Measurements from ENCODE around the gene ARHGEF7.

ARHGEF7 gene

DNA sequence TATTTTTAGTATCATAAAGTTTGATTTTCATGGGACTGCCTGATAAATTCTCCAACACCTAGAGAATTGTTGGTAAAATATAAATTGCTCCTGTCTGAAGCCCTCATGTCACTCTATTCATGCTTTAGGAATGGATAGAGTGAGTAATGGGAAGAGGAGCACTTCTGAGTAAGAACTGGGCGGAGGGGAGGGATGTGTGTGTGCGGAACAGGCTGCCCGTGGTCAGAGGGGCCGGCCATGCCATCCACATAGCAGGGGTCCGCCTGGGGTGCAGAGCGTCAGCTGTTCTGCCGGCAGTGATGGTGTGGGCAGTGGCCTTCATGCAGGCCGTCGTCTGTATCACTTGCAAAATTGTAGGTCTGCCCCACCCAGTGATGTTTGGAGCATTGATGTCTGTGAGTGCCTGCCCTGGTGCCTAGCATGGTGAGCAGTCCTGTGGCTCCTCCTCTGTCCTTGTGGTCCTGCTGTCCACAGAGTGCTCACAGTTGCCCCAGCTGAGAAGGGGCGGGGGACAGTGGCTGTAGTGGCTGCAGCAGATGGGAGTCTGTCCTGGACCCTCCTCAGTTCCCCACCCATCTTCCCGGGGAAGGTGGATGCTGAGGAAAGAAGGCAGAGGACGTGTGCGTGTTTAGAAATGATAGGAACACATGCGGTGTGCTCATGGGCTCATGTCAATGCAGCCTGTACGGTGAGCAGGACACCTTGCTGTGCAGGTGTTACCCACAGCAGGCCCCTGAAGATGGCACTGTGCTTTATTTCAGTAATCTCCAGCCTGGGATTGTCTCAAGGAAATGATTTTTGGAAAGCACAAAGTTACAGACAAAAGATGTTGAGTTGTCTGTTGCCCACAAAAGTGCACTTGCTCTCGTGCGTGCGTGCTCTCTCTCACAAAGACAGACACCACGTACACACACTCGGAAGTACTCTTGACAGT, 155.9 kb downstream of the ARHGEF7 start:
- TF ChIP-seq TAF1 (IDR thresholded peaks at IDR 0.05; ENCODE audit: borderline replicate concordance, low read depth, low read length) (no peak), POLR2A (IDR thresholded peaks at IDR 0.05; ENCODE audit: low read depth, low read length) (no peak), POLR2AphosphoS5 (IDR thresholded peaks at IDR 0.05; ENCODE audit: low read depth, low read length) (no peak)
- no peak for FAIRE-seq
- DNase-seq (ENCODE audit: insufficient read length) = no peak

GRCh38 chr13:111272117-111272516, 157.0 kb downstream of the ARHGEF7 start:
- DNase-seq (ENCODE audit: insufficient read length) (no peak), FAIRE-seq (no peak)
- TF ChIP-seq TAF1 (IDR thresholded peaks at IDR 0.05; ENCODE audit: borderline replicate concordance, low read depth, low read length) = no peak

DNA sequence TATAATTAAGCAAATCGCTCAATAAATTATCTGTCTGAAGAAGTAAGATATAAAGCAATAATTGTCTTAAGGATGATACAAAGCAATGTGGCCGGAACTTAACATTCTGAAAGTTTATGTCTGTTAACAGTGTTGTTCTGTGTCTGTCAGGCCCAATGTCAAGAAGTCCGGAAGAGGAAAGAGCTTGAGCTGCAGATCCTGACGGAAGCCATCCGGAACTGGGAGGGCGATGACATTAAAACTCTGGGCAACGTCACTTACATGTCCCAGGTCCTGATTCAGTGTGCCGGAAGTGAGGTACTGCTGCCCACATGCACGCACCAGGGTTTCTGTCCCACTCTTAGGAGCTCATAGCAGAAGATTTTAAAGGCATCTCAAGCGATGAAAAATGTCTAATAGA, 160.3 kb downstream of the ARHGEF7 start:
- no peak for DNase-seq (ENCODE audit: insufficient read length)
- TF ChIP-seq POLR2AphosphoS5 (IDR thresholded peaks at IDR 0.05; ENCODE audit: low read depth, low read length) = no peak
- no peak for TF ChIP-seq TAF1 (IDR thresholded peaks at IDR 0.05; ENCODE audit: borderline replicate concordance, low read depth, low read length)
- no peak for TF ChIP-seq POLR2A (IDR thresholded peaks at IDR 0.05; ENCODE audit: low read depth, low read length)
- FAIRE-seq = no peak

DNA sequence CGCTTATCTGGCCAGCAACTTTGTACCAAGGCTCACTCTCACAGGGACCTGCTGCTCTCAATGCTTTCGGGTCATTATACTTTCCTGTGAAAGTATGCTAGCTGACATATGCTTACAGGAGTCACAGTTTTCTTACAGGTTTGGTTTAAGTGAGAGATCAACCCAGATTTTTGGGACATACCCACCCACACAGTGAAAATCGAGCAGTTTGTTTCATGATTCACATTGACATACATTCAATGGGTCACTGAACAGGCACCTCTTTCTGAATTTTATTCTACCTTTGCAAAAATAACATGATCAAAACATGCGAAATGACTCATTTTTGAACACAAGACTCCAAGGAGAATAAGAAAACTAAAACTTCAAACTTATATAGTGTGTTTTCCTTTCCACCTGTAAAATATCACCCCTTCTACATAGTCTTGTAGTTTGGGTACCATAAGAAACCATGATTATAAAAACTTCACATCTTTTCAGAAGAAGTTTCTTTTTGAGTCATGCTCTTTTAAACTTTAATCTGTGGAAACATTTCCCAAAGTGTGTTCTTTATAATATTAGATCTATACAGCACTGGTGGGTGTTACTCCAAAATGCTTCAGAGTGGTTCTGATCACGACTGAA, 161.0 kb downstream of the ARHGEF7 start:
- TF ChIP-seq POLR2AphosphoS5 (IDR thresholded peaks at IDR 0.05; ENCODE audit: low read depth, low read length) (no peak), TAF1 (IDR thresholded peaks at IDR 0.05; ENCODE audit: borderline replicate concordance, low read depth, low read length) (no peak), POLR2A (IDR thresholded peaks at IDR 0.05; ENCODE audit: low read depth, low read length) (no peak)
- DNase-seq (ENCODE audit: insufficient read length) = no peak
- FAIRE-seq = peak; percentile 81

DNA sequence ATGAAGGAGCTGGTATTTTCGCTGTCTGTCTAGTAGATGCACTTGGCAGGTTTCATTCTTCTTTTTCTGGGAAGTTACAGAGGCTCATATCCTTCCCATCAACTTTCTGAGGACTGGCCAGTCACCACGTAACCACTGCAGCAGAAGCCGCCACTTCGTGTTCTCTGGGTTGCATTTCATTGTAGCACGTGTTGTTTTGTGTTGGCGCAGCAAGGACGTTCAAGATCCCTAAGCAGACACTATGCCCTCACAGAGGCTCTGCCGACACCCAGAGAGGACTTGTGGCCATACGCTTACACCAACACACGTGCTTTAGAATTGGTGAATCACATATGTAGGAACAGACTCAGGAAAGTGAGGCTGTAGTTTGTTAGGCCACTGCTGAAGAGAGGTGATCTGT, 163.1 kb downstream of the ARHGEF7 start:
- FAIRE-seq (no peak), DNase-seq (ENCODE audit: insufficient read length) (no peak)
- TF ChIP-seq POLR2A (IDR thresholded peaks at IDR 0.05; ENCODE audit: low read depth, low read length) = no peak
- no peak for TF ChIP-seq TAF1 (IDR thresholded peaks at IDR 0.05; ENCODE audit: borderline replicate concordance, low read depth, low read length)
- no peak for TF ChIP-seq POLR2AphosphoS5 (IDR thresholded peaks at IDR 0.05; ENCODE audit: low read depth, low read length)

- TF ChIP-seq POLR2AphosphoS5 (IDR thresholded peaks at IDR 0.05; ENCODE audit: low read depth, low read length) = no peak
- TF ChIP-seq TAF1 (IDR thresholded peaks at IDR 0.05; ENCODE audit: borderline replicate concordance, low read depth, low read length) = no peak
- no peak for TF ChIP-seq POLR2A (IDR thresholded peaks at IDR 0.05; ENCODE audit: low read depth, low read length)
- FAIRE-seq (no peak), DNase-seq (ENCODE audit: insufficient read length) (no peak)
Measured at GRCh38 chr13:111278743-111279652, 163.9 kb downstream of the ARHGEF7 start.

GRCh38 chr13:111280226-111280625, 165.1 kb downstream of the ARHGEF7 start:
- no peak for TF ChIP-seq POLR2A (IDR thresholded peaks at IDR 0.05; ENCODE audit: low read depth, low read length)
- TF ChIP-seq POLR2AphosphoS5 (IDR thresholded peaks at IDR 0.05; ENCODE audit: low read depth, low read length) = no peak
- TF ChIP-seq TAF1 (IDR thresholded peaks at IDR 0.05; ENCODE audit: borderline replicate concordance, low read depth, low read length) = no peak
- DNase-seq (ENCODE audit: insufficient read length) (no peak), FAIRE-seq (no peak)

- FAIRE-seq (no peak), DNase-seq (ENCODE audit: insufficient read length) (no peak)
- no peak for TF ChIP-seq POLR2AphosphoS5 (IDR thresholded peaks at IDR 0.05; ENCODE audit: low read depth, low read length)
- TF ChIP-seq POLR2A (IDR thresholded peaks at IDR 0.05; ENCODE audit: low read depth, low read length) = no peak
- TF ChIP-seq TAF1 (IDR thresholded peaks at IDR 0.05; ENCODE audit: borderline replicate concordance, low read depth, low read length) = no peak
Measured at GRCh38 chr13:111280681-111281585, 165.8 kb downstream of the ARHGEF7 start.

- DNase-seq (ENCODE audit: insufficient read length) (no peak), FAIRE-seq (no peak)
- no peak for TF ChIP-seq POLR2A (IDR thresholded peaks at IDR 0.05; ENCODE audit: low read depth, low read length)
- no peak for TF ChIP-seq POLR2AphosphoS5 (IDR thresholded peaks at IDR 0.05; ENCODE audit: low read depth, low read length)
- no peak for TF ChIP-seq TAF1 (IDR thresholded peaks at IDR 0.05; ENCODE audit: borderline replicate concordance, low read depth, low read length)
Measured at GRCh38 chr13:111281751-111282311, 166.7 kb downstream of the ARHGEF7 start.

DNA sequence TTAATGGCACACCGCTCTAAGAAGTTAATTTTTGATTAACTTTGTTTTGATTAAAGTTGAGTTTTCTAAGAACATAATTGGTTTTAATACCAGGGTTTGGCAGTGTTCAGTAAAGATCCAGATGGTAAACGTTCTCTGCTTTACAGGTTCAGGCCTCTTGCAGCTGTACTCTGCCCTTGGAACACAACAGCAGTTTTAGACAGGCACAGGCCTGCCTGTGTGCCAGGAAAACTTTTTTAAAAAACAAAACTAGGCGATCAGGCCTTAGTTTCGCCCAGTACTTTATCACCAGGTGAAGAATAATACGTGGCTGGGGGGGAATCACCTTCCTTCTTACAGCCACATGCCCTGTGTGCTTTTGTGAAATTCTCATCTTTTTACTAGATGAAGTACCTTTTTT, 167.3 kb downstream of the ARHGEF7 start:
- DNase-seq (ENCODE audit: insufficient read length) (no peak), FAIRE-seq (no peak)
- TF ChIP-seq POLR2A (IDR thresholded peaks at IDR 0.05; ENCODE audit: low read depth, low read length) (no peak), POLR2AphosphoS5 (IDR thresholded peaks at IDR 0.05; ENCODE audit: low read depth, low read length) (no peak), TAF1 (IDR thresholded peaks at IDR 0.05; ENCODE audit: borderline replicate concordance, low read depth, low read length) (no peak)
